GM21447 (cell line): ENCODE data around the gene TMPRSS9.
A peak's percentile ranks its signal among the peaks of the same experiment; 100 is the strongest.
"Not testable (repeated sequence)": the region's sequence is repeated elsewhere in the genome, so short reads cannot be mapped to it uniquely, and the experiment has no call there.

ENCODE experiments used
- ATAC-seq: cut with Tn5 transposase; IDR thresholded peaks from one replicate; pipeline ENCODE4 v1.9.1; 2021; ENCODE audit not compliant: unreplicated experiment

Gene TMPRSS9

DNA sequence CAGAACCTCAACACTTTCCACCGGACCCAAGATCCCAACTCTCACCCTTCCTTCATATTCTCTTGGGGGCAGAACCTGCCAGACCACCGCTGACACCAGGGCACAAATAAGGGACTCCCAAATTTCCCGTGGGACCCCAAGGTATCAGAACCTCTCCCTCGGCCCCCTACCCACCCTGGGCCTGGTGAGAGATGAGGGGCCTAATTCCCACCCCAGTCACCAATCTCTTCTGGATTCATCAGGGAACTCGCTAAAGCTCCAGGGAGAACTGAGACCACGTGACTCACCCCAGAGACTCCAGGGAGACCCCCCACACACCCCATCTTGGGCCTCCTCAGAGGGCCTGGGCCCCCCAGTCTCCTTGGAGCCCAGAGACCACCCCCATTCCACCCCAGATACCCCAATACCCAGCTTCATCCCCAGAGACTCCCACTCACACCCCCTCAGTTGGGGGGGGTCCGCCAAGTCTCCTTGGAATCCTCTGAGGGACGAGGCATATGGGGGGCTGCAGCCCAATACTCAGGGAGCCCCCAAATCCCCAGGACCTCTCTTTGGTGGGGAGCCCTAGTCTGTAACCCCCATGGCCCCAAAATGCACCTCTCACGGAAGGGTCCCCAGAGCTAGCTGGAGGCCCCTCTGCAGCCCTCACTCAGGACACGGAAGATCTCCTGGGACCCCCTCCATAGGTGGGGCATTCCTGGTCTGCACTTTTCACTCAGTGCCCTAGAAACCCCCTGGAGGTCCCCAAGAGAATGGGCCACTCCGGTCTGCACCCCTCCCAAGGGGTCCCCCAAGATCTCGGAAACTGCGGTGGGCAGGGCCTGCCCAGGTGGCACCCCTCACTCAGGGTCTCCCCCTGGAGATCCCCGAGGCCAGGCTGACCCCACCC, 95.1 kb downstream of the TMPRSS9 start:
- ATAC-seq = no peak

DNA sequence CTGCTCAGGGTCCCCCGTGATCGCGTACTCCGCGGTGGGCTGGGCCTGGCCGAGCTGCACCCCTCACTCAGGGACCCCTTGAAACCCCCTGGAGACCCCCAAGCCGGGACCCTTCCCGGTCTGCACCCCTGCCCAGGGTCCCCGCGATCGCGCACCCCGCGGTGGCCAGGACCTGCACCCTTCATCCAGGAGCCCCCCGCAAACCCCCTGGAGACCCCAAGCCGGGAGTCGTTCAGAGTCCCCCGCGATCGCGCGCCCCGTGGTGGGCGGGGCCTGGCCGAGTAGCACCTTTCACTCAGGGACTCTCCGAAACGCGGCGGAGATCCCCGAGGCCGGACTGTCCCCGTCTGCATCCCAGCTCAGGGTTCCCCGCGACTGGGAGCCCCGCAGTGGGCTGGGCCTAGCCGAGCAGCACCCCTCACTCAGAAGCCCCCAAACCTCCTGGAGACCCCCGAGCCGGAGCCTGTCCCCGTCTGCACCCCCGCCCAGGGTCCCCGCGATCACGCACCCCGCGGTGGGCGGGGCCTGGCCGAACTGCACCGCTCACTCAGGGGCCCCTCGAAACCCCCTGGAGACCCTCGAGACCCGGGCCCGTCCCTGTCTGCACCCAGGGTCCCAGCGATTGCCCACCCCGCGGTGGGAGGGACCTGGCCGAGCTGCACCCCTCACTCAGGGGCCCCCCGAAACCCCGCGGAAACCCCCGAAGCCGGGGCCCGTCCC, 95.9 kb downstream of the TMPRSS9 start:
- peak; percentile 38 for ATAC-seq

DNA sequence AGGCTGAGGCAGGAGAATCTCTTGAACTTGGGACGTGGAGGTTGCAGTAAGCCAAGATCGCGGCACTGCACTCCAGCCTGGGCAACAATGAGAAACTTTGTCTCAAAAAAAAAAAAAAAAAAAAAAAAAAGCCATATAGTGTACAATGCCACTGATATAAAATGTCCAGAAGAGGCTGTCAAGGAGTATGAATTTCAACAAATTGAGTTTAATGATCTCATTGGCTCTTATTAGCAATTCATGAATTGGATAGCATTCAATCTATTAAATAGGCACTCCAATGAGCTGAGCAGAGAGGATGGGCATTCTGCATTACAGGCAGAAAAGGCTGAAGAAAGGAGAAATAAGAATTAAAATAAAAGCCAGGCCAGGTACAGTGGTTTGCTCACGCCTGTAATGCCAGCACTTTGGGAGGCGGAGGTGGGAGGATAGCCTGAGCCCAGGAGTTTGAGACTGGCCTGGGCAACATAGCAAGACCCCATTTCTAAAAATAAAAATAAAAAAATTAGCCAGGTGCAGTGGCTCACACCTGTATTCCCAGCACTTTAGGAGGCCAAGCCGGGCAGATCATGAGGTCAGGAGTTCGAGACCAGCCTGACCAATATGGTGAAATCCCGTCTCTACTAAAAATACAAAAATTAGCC, 97.5 kb downstream of the TMPRSS9 start:
- ATAC-seq = no peak

DNA sequence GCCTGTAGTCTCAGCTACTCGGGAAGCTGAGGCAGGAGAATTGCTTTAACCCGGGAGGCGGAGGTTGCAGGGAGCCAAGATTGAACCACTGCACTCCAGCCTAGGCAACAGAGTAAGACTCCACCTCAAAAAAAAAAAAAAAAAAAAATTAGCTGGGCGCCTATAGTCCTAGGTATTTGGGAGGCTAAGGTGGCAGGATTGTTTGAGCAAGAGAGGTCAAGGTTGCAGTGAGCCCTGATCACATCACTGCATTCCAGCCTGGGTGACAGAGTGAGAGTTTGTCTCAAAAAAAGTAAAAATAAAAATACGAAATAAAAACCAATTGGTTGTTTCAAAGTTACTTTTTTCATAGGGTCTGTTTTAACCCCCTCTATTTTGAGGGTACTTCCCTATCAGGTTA, 98.0 kb downstream of the TMPRSS9 start:
- ATAC-seq = no peak

DNA sequence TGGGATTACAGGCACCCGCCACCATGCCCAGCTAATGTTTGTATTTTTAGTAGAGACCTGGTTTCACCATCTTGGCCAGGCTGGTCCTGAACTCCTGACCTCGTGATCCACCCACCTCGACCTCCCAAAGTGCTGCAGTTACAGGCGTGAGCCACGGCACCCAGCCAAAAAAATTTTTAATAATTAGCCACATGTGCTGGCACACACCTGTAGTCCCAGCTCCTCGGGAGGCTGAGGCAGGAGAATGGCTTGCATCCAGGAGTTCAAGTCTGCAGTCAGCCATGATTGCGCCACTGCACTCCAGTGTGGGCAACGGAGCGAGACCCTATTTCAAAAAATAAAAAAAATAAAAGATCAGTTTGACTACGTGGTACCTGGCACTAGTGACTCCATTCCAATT, 98.7 kb downstream of the TMPRSS9 start:
- ATAC-seq = not testable (repeated sequence)

DNA sequence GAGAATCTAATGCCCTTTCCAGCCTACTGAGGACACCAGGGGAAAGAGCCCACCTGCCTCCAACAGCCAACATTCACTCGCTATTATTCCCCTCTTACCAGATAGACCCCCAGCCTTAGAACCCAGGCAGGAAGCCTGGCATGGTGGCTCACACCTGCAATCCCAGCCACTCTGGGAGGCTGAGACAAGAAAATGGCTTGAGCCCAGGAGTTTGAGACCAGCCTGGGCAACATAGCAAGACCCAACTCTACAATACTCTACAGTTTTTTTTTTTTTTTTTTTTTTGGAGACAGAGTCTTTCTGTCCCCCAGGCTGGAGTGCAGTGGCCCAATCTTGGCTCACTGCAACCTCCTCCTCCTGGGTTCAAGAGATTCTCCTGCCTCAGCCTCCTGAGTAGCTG, 100.2 kb downstream of the TMPRSS9 start:
- no peak for ATAC-seq

DNA sequence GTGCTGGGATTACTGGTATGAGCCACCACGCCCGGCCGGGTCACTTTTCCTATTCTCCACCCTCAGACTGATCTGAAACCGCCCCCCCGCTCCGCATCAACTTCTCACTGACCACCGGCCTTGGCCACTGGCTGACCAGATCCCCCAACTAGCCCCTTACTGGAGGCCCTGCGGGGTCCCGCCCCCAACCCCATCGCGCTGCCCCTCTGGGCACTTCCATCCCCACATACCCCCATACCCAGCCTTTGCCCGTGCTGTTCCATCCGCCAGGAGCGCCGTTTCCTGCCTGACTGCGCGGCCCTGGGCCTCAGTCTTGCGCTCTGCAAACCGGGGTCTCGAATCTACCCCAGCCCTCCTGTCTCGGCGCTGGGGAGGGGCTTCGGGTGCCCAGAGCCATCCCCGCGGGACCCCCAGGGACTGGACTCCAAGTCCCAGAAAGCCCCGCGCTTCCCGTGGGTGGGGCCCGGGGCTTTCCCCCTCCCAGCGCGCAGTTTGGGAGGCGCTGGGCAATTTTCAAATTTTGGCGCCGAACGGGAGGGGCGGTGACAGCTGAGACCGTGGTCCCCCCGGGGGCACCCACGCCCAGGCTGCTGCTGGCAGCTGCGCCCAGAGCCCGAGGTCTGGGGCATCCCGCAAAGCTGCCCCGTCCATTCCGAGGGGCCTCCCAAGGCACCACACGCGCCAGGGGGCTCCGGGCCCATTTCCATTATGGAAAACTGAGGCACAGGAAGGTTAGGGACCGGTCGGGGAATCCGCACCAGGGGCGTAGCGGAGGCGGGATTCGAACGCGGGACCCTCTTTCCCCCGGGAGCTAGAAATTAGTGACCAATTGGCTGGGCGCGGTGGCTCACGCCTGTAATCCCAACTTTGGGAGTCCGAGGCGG, 101.9 kb downstream of the TMPRSS9 start:
- no peak for ATAC-seq

DNA sequence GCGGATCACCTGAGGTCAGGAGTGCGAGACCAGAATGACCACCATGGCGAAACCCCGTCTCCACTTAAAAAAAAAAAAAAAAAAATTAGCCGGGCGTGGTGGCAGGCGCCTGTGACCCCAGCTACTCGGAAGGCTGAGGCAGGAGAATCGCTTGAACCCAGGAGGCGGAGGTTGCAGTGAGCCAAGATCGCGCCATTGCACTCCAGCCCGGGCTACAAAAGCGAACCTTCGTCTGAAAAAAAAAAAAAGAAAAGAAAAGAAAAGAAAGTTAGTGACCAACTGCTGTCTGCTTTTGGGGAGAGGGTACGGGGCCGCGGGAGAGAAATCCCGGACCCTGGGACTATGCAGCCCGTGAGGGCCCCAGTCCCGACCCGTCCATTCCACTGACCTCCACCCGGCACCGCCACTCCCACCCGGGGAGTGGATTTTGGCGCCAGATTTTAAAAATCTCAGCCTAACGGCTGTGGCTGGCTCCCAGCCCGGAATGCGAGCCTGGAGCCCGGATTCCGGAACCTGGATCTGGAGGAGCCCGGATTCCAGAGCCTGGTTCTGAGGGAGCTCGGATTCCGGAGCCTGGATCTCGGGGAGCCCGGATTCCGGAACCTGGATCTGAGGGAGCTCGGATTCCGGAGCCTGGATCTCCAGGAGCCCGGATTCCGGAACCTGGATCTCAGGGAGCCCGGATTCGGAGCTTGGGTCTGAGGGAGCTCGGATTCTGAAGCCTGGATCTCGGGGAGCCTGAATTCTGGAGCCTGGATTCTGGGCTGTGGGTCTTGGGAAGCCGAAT, 102.8 kb downstream of the TMPRSS9 start:
- ATAC-seq = no peak

DNA sequence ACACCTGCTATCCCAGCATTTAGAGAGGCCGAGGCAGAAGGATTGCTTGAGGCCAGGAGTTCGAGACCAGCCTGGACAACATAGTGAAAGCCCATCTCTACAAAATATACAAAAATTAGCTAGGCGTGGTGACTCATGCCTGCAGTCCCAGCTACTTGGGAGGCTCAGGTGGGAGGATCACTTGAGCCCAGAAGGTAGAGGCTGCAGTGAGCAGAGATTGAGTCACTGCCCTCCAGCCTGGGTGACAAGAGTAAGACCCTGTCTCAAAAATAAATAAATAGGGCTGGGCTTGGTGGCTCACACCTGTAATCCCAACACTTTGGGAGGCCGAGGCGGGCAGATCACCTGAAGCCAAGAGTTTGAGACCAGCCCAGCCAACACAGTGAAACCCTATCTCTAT, 103.6 kb downstream of the TMPRSS9 start:
- not testable (repeated sequence) for ATAC-seq

DNA sequence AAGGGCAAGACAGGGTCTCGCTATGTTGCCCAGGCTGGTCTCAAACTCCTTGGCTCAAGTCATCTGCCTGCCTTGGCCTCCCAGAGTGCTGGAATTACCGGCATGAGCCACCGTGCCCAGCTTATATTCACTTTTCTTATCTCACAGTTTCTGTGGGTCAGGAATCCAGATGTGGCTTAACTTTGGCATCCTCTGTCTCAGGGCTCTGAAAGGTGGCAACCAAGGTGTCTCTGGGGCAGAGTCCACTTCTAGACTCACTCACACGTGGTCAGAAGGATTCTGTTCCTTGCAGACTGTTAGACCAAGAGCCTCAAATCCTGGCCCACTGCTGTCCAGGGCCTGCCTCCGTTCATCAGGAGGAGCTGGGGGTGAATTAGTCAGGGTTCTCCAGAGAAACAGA, 104.3 kb downstream of the TMPRSS9 start:
- no peak for ATAC-seq

DNA sequence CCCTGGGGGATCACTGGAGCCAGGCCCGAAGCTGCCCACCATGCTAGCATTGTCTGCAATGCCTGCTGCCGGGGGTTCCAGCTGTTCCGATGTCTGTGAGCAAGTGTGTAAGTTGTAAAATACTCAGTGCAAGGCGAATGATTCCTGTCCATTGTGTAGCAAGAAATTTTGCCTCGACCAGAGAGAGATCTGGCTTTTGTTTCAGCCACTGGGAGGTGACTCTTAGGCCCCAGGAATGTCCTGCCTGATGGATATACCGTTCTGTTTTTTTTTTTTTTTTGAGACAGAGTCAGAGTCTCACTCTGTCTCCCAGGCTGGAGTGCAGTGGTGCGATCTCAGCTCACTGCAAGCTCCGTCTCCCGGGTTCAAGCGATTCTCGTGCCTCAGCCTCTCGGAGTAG, 108.5 kb downstream of the TMPRSS9 start:
- ATAC-seq = no peak

DNA sequence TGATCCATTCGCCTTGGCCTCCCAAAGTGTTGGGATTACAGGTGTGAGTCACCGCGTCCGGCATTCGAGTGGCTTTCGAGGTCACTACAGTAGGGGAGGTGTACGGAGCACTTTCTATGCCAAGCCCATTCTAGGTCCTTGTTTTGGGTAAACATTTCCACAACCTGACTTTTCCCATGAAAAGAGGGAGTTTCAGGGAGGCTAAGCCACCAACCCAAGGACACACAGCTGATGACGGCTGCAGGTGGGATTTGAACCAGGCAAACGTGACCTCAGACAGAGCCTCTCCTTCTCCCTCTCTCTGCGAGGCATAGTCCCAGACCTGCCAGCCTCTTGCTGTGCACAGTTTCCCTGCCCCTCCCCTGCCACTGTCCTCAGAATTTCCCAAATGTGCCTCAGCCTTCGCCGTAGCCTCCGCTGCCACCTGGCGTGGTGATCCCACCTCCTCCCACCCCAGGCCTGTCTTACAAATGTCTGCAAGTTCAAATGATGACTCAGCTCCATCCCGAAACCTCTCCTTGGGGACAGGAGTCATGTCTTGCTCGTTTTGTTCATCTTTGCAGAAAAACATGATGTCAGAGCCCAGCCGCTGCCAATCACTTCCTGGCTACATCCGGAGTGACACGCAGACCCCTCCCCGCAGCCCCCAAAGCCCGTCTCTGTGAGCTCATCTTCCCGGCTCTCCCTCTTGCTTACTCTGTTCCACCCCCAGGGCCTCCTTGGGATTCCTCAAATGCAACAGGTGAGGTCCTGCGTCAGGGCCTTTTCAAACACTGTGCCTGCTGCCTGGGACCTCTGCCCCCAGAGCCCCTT, 109.2 kb downstream of the TMPRSS9 start:
- no peak for ATAC-seq

DNA sequence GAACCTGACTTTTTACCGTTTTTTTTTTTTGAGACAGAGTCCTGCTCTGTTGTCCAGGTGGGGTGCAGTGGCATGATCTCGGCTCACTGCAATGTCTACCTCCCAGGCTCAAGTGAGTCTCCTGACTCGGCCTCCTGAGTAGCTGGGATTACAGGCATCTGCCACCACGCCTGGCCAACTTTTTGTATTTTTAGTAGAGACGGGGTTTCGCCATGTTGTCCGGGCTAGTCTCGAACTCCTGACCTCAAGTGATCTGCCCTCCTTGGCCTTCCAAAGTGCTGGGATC, 109.8 kb downstream of the TMPRSS9 start:
- not testable (repeated sequence) for ATAC-seq

DNA sequence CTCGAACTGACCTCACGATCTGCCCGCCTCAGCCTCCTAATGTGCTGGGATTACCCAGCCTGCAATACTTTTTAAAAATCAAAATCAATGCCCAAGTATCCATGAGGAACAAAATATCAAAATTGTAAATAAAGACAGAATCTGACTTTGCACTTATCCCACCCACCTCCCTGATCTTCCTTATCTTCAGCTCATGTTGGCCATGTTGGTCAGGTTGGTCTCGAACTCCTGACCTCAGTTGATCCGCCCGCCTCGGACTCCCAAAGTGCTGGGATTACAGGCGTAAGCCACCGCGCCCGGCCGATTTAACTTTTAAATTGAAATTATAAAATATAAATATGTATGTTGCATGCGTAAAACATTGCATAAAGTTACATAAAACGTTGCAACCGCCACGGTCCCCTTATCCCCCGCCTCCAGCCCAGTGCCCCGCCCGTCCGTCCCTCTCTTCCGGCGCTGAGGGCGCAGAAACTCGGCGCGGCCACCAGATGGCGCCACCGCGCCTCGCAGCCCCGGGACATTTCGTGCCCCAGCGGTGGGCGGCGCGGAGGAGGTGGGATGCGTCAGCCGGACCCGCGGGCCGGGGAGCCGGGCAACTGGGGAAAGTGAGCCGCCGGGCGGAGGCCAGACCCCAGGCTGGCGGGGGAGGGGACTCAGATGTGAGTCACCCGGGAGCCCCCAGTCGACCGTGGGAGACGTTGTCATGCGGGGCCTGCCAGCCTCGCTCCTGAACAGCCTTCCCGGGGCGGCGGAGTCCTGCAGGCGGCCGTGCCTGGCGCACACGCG, 114.4 kb downstream of the TMPRSS9 start:
- ATAC-seq = no peak

DNA sequence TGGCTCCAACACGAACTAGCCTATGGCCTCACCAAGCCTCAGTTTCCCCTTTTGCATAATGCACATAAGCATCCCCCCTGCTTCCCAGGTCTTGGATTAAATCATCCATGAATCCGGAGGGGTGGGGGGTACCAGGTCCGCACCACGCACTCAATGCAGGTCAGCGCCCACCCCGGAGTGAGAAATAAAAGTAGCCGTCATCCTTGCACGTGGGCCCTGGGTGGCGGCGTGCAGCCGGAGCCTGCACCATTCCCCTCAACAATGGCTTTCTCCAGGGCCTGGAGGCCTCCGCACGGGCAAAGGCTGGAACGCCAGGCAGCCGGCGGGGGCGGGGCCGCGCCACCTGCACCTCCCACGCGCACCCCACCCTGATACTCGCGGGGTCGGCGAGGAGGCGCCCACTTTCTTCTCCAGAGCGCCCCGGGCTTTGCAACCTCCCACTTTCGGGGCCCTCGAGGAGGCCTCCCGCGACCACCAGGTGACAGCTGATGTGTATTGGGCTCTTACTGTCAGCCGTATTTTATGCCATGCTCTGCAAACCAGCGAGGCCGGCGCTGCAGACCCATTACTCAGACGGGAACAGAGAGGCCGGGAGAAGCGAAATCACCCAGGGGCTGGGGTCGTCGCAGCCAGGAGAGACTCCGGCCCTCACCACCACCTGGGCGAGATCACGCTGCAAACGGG, 115.1 kb downstream of the TMPRSS9 start:
- no peak for ATAC-seq
